B cell (primary cell): Measurements from ENCODE around the gene AQP9.

Source experiments
- EZH2 ChIP-seq: IDR thresholded peaks from 2 replicates; pipeline ENCODE4 v1.6.1; 2012; ENCODE audit warnings: borderline replicate concordance, low read depth, mild to moderate bottlenecking, moderate library complexity, low read length; ENCODE audit not compliant: insufficient read depth, poor library complexity, severe bottlenecking
- TF ChIP-seq, protein P1 (sequence below): fragments of 200-600 bp; IDR thresholded peaks from one replicate; pipeline ENCODE4 v1.8.0; 2022; ENCODE audit warnings: antibody characterized with exemption, mild to moderate bottlenecking

DNA sequence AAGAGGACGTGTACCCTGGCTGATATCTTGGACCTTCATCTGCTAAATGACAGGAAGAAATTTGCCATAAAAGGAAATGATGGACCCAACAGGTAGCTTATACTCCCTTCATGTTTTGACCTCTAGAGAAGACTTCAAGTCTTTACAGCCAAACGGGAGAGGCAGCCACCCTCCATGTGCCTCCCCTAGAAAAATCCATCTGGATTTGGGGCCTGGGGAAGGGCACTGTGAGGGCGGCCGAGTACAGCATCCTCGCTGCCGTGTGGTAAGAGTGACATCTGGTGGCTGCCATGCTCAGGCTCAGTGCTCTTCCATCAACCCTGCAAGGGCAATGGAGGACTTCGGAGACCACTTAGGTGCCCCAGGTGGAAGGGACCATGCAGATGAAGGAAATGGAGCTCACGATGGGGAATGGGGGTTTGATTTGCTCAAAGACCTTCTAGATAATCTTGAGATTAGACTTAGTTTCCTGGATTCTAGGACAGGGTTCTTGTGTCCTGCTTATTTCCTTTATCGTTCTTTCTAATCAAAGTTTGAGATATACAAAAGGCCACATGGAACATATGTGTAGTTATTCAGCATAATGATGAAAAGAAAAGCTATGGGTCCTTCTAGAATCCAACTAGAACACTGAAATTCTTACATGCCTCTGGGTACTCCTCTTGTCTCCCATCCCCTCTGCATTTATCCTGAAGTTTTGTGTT, 44.4 kb downstream of the AQP9 start:
- TF ChIP-seq, protein P1, sequence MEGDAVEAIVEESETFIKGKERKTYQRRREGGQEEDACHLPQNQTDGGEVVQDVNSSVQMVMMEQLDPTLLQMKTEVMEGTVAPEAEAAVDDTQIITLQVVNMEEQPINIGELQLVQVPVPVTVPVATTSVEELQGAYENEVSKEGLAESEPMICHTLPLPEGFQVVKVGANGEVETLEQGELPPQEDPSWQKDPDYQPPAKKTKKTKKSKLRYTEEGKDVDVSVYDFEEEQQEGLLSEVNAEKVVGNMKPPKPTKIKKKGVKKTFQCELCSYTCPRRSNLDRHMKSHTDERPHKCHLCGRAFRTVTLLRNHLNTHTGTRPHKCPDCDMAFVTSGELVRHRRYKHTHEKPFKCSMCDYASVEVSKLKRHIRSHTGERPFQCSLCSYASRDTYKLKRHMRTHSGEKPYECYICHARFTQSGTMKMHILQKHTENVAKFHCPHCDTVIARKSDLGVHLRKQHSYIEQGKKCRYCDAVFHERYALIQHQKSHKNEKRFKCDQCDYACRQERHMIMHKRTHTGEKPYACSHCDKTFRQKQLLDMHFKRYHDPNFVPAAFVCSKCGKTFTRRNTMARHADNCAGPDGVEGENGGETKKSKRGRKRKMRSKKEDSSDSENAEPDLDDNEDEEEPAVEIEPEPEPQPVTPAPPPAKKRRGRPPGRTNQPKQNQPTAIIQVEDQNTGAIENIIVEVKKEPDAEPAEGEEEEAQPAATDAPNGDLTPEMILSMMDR: no peak
- TF ChIP-seq EZH2: no peak
